H1 (cell line): ENCODE measurements around the gene ELL. TPM values are rescaled to one million over a fixed set of nuclear protein-coding genes. Genes with fewer than 3 reads are reported as not detected.

Experiments
- CTCF ChIA-PET: fragments of 300-600 bp; sonication (Branson Sonifier 250); formaldehyde crosslinking; loops from one replicate; lab custom pipeline; 2021; ENCODE audit not compliant: partially characterized antibody; lab: Charles Lee
- POLR2A ChIA-PET: fragments of 300-600 bp; sonication (Branson Sonifier 250); formaldehyde crosslinking; loops from one replicate; lab custom pipeline; 2021; ENCODE audit warnings: inconsistent platforms; ENCODE audit not compliant: partially characterized antibody; lab: Charles Lee
- DNase-seq, 2 experiments: peaks; one replicate each; pipeline versions ENCODE4 v3.0.0 to v3.0.0-alpha.2; 2010 to 2022; ENCODE audit warnings: low spot score in 2 of 2, low read depth in 1 of 2, mixed read lengths in 1 of 2
- FAIRE-seq: peaks from 2 replicates; lab custom pipeline; 2011; peaks lifted over from hg19 to GRCh38; lab: Jason Lieb, UNC
- H2AFZ ChIP-seq: 2 replicates; pipeline ENCODE4 v1.8.1; 2012; ENCODE audit warnings: low read length, inconsistent platforms
- H2AK5ac ChIP-seq: 2 replicates; pipeline ENCODE4 v1.6.1; 2013; ENCODE audit warnings: low read depth, low read length
- H2BK120ac ChIP-seq: replicated peaks from 2 replicates; pipeline ENCODE3; 2013; ENCODE audit warnings: low read depth, low read length, inconsistent platforms
- H2BK12ac ChIP-seq: 2 replicates; pipeline ENCODE4 v1.6.1; 2013; ENCODE audit warnings: low read depth, low read length
- H2BK15ac ChIP-seq: 2 replicates; pipeline ENCODE4 v1.6.1; 2013; ENCODE audit warnings: low read length
- H2BK20ac ChIP-seq: 2 replicates; pipeline ENCODE4 v1.6.1; 2013; ENCODE audit warnings: low read length
- H2BK5ac ChIP-seq: 2 replicates; pipeline ENCODE4 v1.6.1; 2013; ENCODE audit warnings: low read depth, low read length
- H3K14ac ChIP-seq: 2 replicates; pipeline ENCODE4 v1.6.1; 2013; ENCODE audit warnings: inconsistent platforms; ENCODE audit not compliant: insufficient read length
- H3K18ac ChIP-seq: 2 replicates; pipeline ENCODE4 v1.6.1; 2013; ENCODE audit warnings: low read length; ENCODE audit errors: extremely low read depth
- H3K23ac ChIP-seq: 2 replicates; pipeline ENCODE4 v1.6.1; 2013; ENCODE audit warnings: inconsistent platforms; ENCODE audit not compliant: insufficient read length
- H3K23me2 ChIP-seq: 2 replicates; pipeline ENCODE4 v1.6.1; 2013; ENCODE audit warnings: low read depth, low read length
- H3K27ac ChIP-seq: 2 replicates; pipeline ENCODE4 v1.6.1; 2011; ENCODE audit warnings: low read depth, low read length, inconsistent platforms
- H3K27me3 ChIP-seq, 4 experiments: replicated peaks in 1 of 4; 1 replicate in 1 of 4; 2 replicates in 3 of 4; pipeline versions ENCODE4 v1.6.1 to v1.8.1; 2011 to 2013; ENCODE audit warnings: low read length in 3 of 4, mild to moderate bottlenecking in 3 of 4, inconsistent platforms in 2 of 4, mixed read lengths in 2 of 4, moderate library complexity in 1 of 4; ENCODE audit not compliant: control insufficient read depth in 3 of 4, insufficient read depth in 3 of 4; ENCODE audit errors: extremely low read depth in 1 of 4
- H3K36me3 ChIP-seq, 4 experiments: 2 replicates each; pipeline versions ENCODE4 v1.6.1 to v1.8.1; 2011 to 2013; ENCODE audit warnings: mild to moderate bottlenecking in 4 of 4, low read length in 3 of 4, moderate library complexity in 2 of 4, control low read depth in 1 of 4, inconsistent platforms in 1 of 4; ENCODE audit not compliant: insufficient read depth in 4 of 4, control insufficient read depth in 2 of 4
- H3K4ac ChIP-seq: replicated peaks from 2 replicates; pipeline ENCODE3; 2013; ENCODE audit warnings: low read length, low read depth, mixed read lengths, inconsistent platforms; ENCODE audit not compliant: insufficient read length
- H3K4me1 ChIP-seq, 4 experiments: replicated peaks in 1 of 4; 1 replicate in 1 of 4; 2 replicates in 3 of 4; pipeline versions ENCODE4 v1.6.1 to v1.8.1; 2011 to 2013; ENCODE audit warnings: low read length in 3 of 4, inconsistent platforms in 2 of 4, mixed read lengths in 1 of 4; ENCODE audit not compliant: insufficient read depth in 4 of 4, control insufficient read depth in 3 of 4
- H3K4me2 ChIP-seq, 2 experiments: 2 replicates each; pipeline versions ENCODE4 v1.6.1 to v1.8.1; 2011 to 2013; ENCODE audit warnings: low read depth in 2 of 2, low read length in 2 of 2, control low read depth in 1 of 2, inconsistent platforms in 1 of 2, mild to moderate bottlenecking in 1 of 2; ENCODE audit not compliant: insufficient read depth in 1 of 2
- H3K4me3 ChIP-seq, 4 experiments: fragments of 200-600, 300-600 bp in 1 of 4; sonication (generic), shearing (Covaris generic), sonication (Bioruptor Twin) in 1 of 4; 2 replicates each; pipeline versions ENCODE4 v1.5.1 to v1.8.1; 2011 to 2016; ENCODE audit warnings: low read length in 4 of 4, low read depth in 3 of 4, control low read depth in 2 of 4, inconsistent platforms in 2 of 4, mild to moderate bottlenecking in 2 of 4, mixed read lengths in 1 of 4, moderate library complexity in 1 of 4; ENCODE audit not compliant: insufficient read depth in 2 of 4; ENCODE audit errors: extremely low read depth in 1 of 4
- H3K56ac ChIP-seq: replicated peaks from 2 replicates; pipeline ENCODE3; 2013; ENCODE audit warnings: low read depth, mild to moderate bottlenecking, mixed read lengths, low read length, inconsistent platforms; ENCODE audit not compliant: insufficient read length
- H3K79me1 ChIP-seq: 2 replicates; pipeline ENCODE4 v1.6.1; 2013; ENCODE audit warnings: low read depth, low read length, control low read depth
- H3K79me2 ChIP-seq, 2 experiments: 2 replicates each; pipeline versions ENCODE4 v1.6.1 to v1.8.1; 2012 to 2013; ENCODE audit warnings: low read length in 2 of 2, mild to moderate bottlenecking in 2 of 2, inconsistent platforms in 1 of 2; ENCODE audit not compliant: insufficient read depth in 2 of 2, control insufficient read depth in 1 of 2
- H3K9ac ChIP-seq, 4 experiments: replicated peaks in 1 of 4; 1 replicate in 1 of 4; 2 replicates in 3 of 4; pipeline versions ENCODE4 v1.6.1 to v1.8.1; 2011 to 2013; ENCODE audit warnings: low read depth in 3 of 4, low read length in 3 of 4, control low read depth in 2 of 4, mild to moderate bottlenecking in 2 of 4, moderate library complexity in 2 of 4, inconsistent platforms in 1 of 4; ENCODE audit errors: extremely low read depth in 1 of 4
- H3K9me3 ChIP-seq, 2 experiments: 2 replicates each; pipeline versions ENCODE4 v1.6.1 to v1.8.1; 2012 to 2013; ENCODE audit warnings: mild to moderate bottlenecking in 2 of 2, moderate library complexity in 2 of 2, control low read depth in 1 of 2, inconsistent platforms in 1 of 2, low read depth in 1 of 2, low read length in 1 of 2, mixed read lengths in 1 of 2; ENCODE audit not compliant: insufficient read depth in 2 of 2
- H4K20me1 ChIP-seq, 2 experiments: replicated peaks in 1 of 2; 2 replicates each; pipeline versions ENCODE3 to v1.8.1; 2011 to 2013; ENCODE audit warnings: inconsistent platforms in 2 of 2, low read length in 2 of 2, mild to moderate bottlenecking in 1 of 2; ENCODE audit not compliant: insufficient read depth in 2 of 2, control insufficient read depth in 1 of 2
- H4K5ac ChIP-seq: 2 replicates; pipeline ENCODE4 v1.6.1; 2013; ENCODE audit warnings: low read length, low read depth, mixed read lengths, inconsistent platforms; ENCODE audit not compliant: insufficient read length
- H4K8ac ChIP-seq: 2 replicates; pipeline ENCODE4 v1.8.0; 2013; ENCODE audit warnings: mild to moderate bottlenecking, moderate library complexity, low read length, inconsistent platforms; ENCODE audit not compliant: insufficient read depth; ENCODE audit errors: extremely low read depth
- H4K91ac ChIP-seq: replicated peaks from 2 replicates; pipeline ENCODE3; 2013; ENCODE audit warnings: low read length, mixed read lengths, inconsistent platforms; ENCODE audit not compliant: insufficient read length
- GABPA ChIP-seq: IDR thresholded peaks from 2 replicates; pipeline ENCODE4 v1.6.1; 2011; ENCODE audit warnings: mild to moderate bottlenecking, low read length, moderate library complexity, borderline replicate concordance; ENCODE audit not compliant: insufficient read depth
- JUN ChIP-seq: IDR thresholded peaks from 2 replicates; pipeline ENCODE4 v1.6.1; 2011; ENCODE audit warnings: low read depth, mild to moderate bottlenecking, improper control_type of control experiment, low read length
- NRF1 ChIP-seq: IDR thresholded peaks from 2 replicates; pipeline ENCODE4 v1.6.1; 2011; ENCODE audit warnings: mild to moderate bottlenecking, low read depth, low read length, improper control_type of control experiment
- POLR2A ChIP-seq, 2 experiments: IDR thresholded peaks; 1 replicate in 1 of 2; 2 replicates in 1 of 2; pipeline ENCODE4 v1.6.1; 2011; ENCODE audit warnings: low read depth in 2 of 2, low read length in 2 of 2, mild to moderate bottlenecking in 2 of 2; ENCODE audit errors: control extremely low read depth in 1 of 2
- RBBP5 ChIP-seq: IDR thresholded peaks from 2 replicates; pipeline ENCODE4 v1.7.1; 2012; ENCODE audit warnings: low read depth, mild to moderate bottlenecking, inconsistent platforms, low read length, moderate library complexity, borderline replicate concordance
- SAP30 ChIP-seq: fragments of 300-600 bp; sonication (generic); IDR thresholded peaks from 2 replicates; pipeline ENCODE4 v1.7.1; 2012; ENCODE audit warnings: low read length, moderate library complexity, mild to moderate bottlenecking, inconsistent platforms; ENCODE audit not compliant: insufficient read depth, insufficient replicate concordance
- SP1 ChIP-seq: IDR thresholded peaks from 2 replicates; pipeline ENCODE4 v1.6.1; 2011; ENCODE audit warnings: low read depth, low read length
- SRF ChIP-seq: IDR thresholded peaks from 2 replicates; pipeline ENCODE4 v1.6.1; 2011; ENCODE audit warnings: mild to moderate bottlenecking, low read depth, low read length, moderate library complexity
- TAF1 ChIP-seq: IDR thresholded peaks from 2 replicates; pipeline ENCODE4 v1.6.1; 2011; ENCODE audit warnings: mild to moderate bottlenecking, low read depth, low read length
- TCF12 ChIP-seq: IDR thresholded peaks from 2 replicates; pipeline ENCODE4 v1.6.1; 2011; ENCODE audit warnings: low read depth, mild to moderate bottlenecking, low read length
- WGBS, 2 experiments: shearing (Covaris generic) in 1 of 2; methylation state at CpG; one replicate each; pipeline versions ENCODE4 v1.1.6 to v1.1.7; 2013 to 2015; ENCODE audit warnings: low lambda C conversion rate in 2 of 2, mixed read lengths in 2 of 2, inconsistent platforms in 1 of 2, low coverage in 1 of 2, missing lambda C conversion rate in 1 of 2; ENCODE audit not compliant: insufficient replicate concordance in 2 of 2, insufficient coverage in 1 of 2, insufficient read length in 1 of 2; ENCODE audit errors: extremely low coverage in 1 of 2, missing lambda C conversion rate in 1 of 2; 5-methylcytosine and 5-hydroxymethylcytosine counted together
- polyA plus RNA-seq, 7 experiments: library from polyadenylated mRNA; depleted of rRNA in 3 of 7; stranded (reverse) in 5 of 7; unstranded in 2 of 7; fragments of >200 nt in 5 of 7; fragments of 200-250 nt in 2 of 7; gene quantifications; 1 replicate in 5 of 7; 2 replicates in 1 of 7; 4 replicates in 1 of 7; pipeline versions ENCODE4 v1.2.1 to v1.2.3, GENCODE V29; 2011 to 2013; ENCODE audit warnings: missing spikeins in 2 of 7, mixed read lengths in 2 of 7
- total RNA-seq: library from RNA; stranded (reverse); fragmentation: NEBNext Ultra II Directional; extraction: Animal tissue kit (Norgen Biotek cat#: 25700); gene quantifications from 2 replicates; pipeline ENCODE4 v1.2.1, GENCODE V29; 2021
- TF ChIP-seq, protein P1 (sequence below): IDR thresholded peaks from 2 replicates; pipeline ENCODE4 v1.6.1; 2011; ENCODE audit warnings: low read length, improper control_type of control experiment
- TF ChIP-seq, protein P2 (sequence below): IDR thresholded peaks from 2 replicates; pipeline ENCODE4 v1.6.1; 2012; ENCODE audit warnings: low read length, inconsistent platforms

Gene ELL
- total and polyA plus RNA-seq, 2 of the 8 experiments (the other 6 are each of a cell fraction or from before 2014, with no cell fraction given), result 5.2 to 10.5 TPM

DNA sequence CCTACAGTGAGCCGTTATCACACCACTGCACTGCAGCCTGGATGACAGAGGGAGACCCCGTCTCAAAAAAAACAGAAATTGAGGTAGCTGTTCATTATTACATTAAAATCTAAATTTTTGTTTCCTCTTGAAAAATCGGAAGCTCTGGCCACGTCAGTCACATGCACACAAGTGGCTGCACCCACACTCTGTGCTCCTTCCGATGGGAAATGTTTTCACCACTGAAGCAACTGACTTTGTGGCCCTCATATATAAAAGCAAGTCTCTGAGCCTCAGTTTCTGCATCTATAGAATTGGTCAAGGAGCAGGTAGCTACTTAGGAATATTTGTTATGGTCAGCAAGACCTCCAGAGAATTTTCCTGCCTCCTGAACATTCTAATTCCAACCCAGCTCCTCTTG, 128.9 kb downstream of the ELL start:
- CTCF ChIA-PET, result interaction anchor here (1.0 to 10.4 kb wide), 7 partner anchors 9 to 127 kb away, joined by 3 to 177 read pairs (median 4); partner anchors contain the start of genes LRRC25 and SSBP4
- Histone ChIP-seq H4K20me1 (no peaks in the 10 kb centered on the region), H3K4me1 (peaks cover 0 to 15% (median 5%) of the 10 kb centered on the region in 4 experiments; a peak in 5 of 7 replicates), H3K4ac (no peak overlapping the region), H3K4me3 (no peak overlapping the region), H2BK120ac (no peak overlapping the region), H3K4me2 (no peak overlapping the region), H3K79me1 (no peaks in the 10 kb centered on the region), H3K23me2 (peaks cover 2% of the 10 kb centered on the region; the same call in 1 of the 2 replicates), H3K9ac (no peak overlapping the region), H3K18ac (no peak overlapping the region), H2AK5ac (no peak overlapping the region), H4K5ac (no peak overlapping the region), H3K27ac (no peak overlapping the region), H2BK15ac (no peak overlapping the region), H2AFZ (no peak overlapping the region), H3K56ac (no peak overlapping the region), H3K14ac (no peak overlapping the region), H3K36me3 (no peaks in the 10 kb centered on the region), H2BK5ac (no peak overlapping the region), H4K8ac (no peak overlapping the region), H2BK20ac (no peak overlapping the region), H3K79me2 (no peaks in the 10 kb centered on the region), H3K27me3 (peaks cover 0 to 14% (median 9%) of the 10 kb centered on the region in 4 experiments; a peak in 6 of 7 replicates), H3K9me3 (no peaks in the 10 kb centered on the region), H3K23ac (no peak overlapping the region), H2BK12ac (no peak overlapping the region), H4K91ac (no peak overlapping the region)
- POLR2A ChIA-PET, result interaction anchor here (0.6 to 1.3 kb wide), 2 partner anchors 16 to 111 kb away, joined by 4 read pairs; partner anchors contain the start of gene JUND
- DNase-seq (no peak), FAIRE-seq (no peak)
- 93% methylated on average over 5 of the region's 5 CpGs; no CpG with 5 or more reads in 1 of the 2 experiments for WGBS, 2 experiments
- TF ChIP-seq SAP30 (no peak), JUN (no peak), SRF (no peak), TAF1 (no peak), GABPA (no peak), RBBP5 (no peak), SP1 (no peak), NRF1 (no peak), POLR2A (IDR thresholded peaks at IDR 0.05; ENCODE audit: control extremely low read depth in 1 of 2, low read depth in 2 of 2, low read length in 2 of 2) (no peak), TCF12 (no peak)
- TF ChIP-seq, protein P1, sequence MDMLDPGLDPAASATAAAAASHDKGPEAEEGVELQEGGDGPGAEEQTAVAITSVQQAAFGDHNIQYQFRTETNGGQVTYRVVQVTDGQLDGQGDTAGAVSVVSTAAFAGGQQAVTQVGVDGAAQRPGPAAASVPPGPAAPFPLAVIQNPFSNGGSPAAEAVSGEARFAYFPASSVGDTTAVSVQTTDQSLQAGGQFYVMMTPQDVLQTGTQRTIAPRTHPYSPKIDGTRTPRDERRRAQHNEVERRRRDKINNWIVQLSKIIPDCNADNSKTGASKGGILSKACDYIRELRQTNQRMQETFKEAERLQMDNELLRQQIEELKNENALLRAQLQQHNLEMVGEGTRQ, result no peak
- TF ChIP-seq, protein P2, sequence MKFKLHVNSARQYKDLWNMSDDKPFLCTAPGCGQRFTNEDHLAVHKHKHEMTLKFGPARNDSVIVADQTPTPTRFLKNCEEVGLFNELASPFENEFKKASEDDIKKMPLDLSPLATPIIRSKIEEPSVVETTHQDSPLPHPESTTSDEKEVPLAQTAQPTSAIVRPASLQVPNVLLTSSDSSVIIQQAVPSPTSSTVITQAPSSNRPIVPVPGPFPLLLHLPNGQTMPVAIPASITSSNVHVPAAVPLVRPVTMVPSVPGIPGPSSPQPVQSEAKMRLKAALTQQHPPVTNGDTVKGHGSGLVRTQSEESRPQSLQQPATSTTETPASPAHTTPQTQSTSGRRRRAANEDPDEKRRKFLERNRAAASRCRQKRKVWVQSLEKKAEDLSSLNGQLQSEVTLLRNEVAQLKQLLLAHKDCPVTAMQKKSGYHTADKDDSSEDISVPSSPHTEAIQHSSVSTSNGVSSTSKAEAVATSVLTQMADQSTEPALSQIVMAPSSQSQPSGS, result no peak
